Breast epithelium (tissue), 4 donors: ENCODE measurements around the gene SBNO1. TPM values are rescaled to one million over a fixed set of nuclear protein-coding genes. Genes with fewer than 3 reads are reported as not detected.
"Not testable (repeated sequence)": the region's sequence is repeated elsewhere in the genome, so short reads cannot be mapped to it uniquely, and the experiment has no call there.

Experiments used
- DNase-seq, 2 donors: peaks; one replicate each; pipeline ENCODE4 v3.0.0-alpha.2; 2019; ENCODE audit warnings: low spot score in 2 of 2
- H3K27ac ChIP-seq, 2 donors: fragments of 200-600 bp; sonication (generic) in 1 of 2; one replicate each; pipeline ENCODE4 v1.5.1; 2016 to 2019; ENCODE audit warnings: mild to moderate bottlenecking in 1 of 2
- H3K27me3 ChIP-seq, 2 donors: fragments of 200-600 bp; sonication (generic) in 1 of 2; one replicate each; pipeline versions ENCODE4 v1.5.1 to v1.6.0; 2017 to 2019; ENCODE audit warnings: control low read depth in 1 of 2, mild to moderate bottlenecking in 1 of 2
- H3K36me3 ChIP-seq: fragments of 200-600 bp; one replicate; pipeline ENCODE4 v1.5.1; 2019
- H3K4me1 ChIP-seq, 2 donors: fragments of 200-600 bp; sonication (generic); one replicate each; pipeline ENCODE4 v1.5.1; 2016 to 2019; ENCODE audit warnings: control low read depth in 1 of 2
- H3K4me3 ChIP-seq, 3 donors: fragments of 200-600 bp; sonication (generic); 1 replicate in 2 of 3; 2 replicates in 1 of 3; pipeline ENCODE4 v1.5.1; 2016 to 2019; ENCODE audit warnings: mild to moderate bottlenecking in 3 of 3, moderate library complexity in 2 of 3
- H3K9me3 ChIP-seq, 2 donors: fragments of 200-600 bp; sonication (generic) in 1 of 2; one replicate each; pipeline ENCODE4 v1.5.1; 2016 to 2019; ENCODE audit warnings: control low read depth in 1 of 2
- CTCF ChIP-seq, 3 donors: fragments of 450-650 bp; IDR thresholded peaks; one replicate each; pipeline ENCODE4 v1.5.1; 2016 to 2017; ENCODE audit warnings: antibody characterized with exemption in 3 of 3, mild to moderate bottlenecking in 3 of 3, moderate library complexity in 3 of 3
- POLR2A ChIP-seq: fragments of 450-650 bp; IDR thresholded peaks from one replicate; pipeline ENCODE4 v1.6.1; 2016; ENCODE audit warnings: antibody characterized with exemption, mild to moderate bottlenecking, moderate library complexity
- POLR2AphosphoS5 ChIP-seq, 3 donors: sonication (generic); formaldehyde crosslinking; IDR thresholded peaks; one replicate each; pipeline ENCODE4 v1.6.1; 2017; ENCODE audit warnings: antibody characterized with exemption in 3 of 3
- intact Hi-C: fragments of 100-400 bp; cut with DNase I; formaldehyde crosslinking; loops from one replicate; pipeline ENCODE4 v1.15.1; 2023; ENCODE audit warnings: low total_unique reads
- total RNA-seq, 3 donors: library from RNA; depleted of rRNA; stranded (reverse); fragments of >200 nt; gene quantifications; one replicate each; pipeline ENCODE4 v1.1.0, GENCODE V29; 2016

Gene SBNO1
- total RNA-seq, 3 donors from 2014 or later, result 20.3 to 31.0 (median 22.9) TPM

- Histone ChIP-seq H3K27ac (no peak overlapping the region), H3K36me3 (no peaks in the 10 kb centered on the region), H3K9me3 (no peaks in the 10 kb centered on the region), H3K4me3 (no peak overlapping the region), H3K4me1 (no peaks in the 10 kb centered on the region), H3K27me3 (no peaks in the 10 kb centered on the region)
- intact Hi-C loops, result no loop called here
- TF ChIP-seq CTCF (IDR thresholded peaks at IDR 0.05) (no peak), POLR2A (no peak), POLR2AphosphoS5 (IDR thresholded peaks at IDR 0.05) (no peak)
- no peak for DNase-seq
These were observed 104.6 kb downstream of the SBNO1 start for GRCh38 chr12:123260081-123260480.

DNA sequence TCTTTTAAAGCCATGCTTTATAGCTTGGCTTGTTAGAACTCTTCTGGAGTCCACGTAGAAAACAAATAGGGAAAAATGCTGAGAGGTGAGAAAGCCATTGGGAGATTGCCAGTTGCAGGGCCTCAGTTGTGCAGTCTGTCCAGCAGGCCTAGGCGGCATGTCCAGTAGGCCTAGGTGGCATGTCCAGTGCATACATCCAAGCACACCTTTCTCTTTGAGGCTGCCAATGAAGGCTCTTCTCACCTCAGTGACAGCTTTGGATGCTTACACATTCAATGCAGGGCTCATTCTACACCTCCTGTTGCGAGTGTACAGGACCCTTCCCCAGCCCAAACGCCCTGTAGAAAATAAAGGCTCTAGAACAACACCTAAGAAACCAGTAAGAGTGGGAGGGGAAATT lies 106.1 kb downstream of the SBNO1 start:
- TF ChIP-seq POLR2A, result no peak
- TF ChIP-seq CTCF (IDR thresholded peaks at IDR 0.05), result no peak
- no peak for TF ChIP-seq POLR2AphosphoS5 (IDR thresholded peaks at IDR 0.05)
- H3K27me3 ChIP-seq, result no peaks in the 10 kb centered on the region
- no peak for DNase-seq
- no peaks in the 10 kb centered on the region for H3K4me1 ChIP-seq
- intact Hi-C loops, result no loop called here
- no peaks in the 10 kb centered on the region for H3K36me3 ChIP-seq
- no peaks in the 10 kb centered on the region for H3K9me3 ChIP-seq
- H3K27ac ChIP-seq, result no peak overlapping the region
- H3K4me3 ChIP-seq, result no peak overlapping the region

- H3K36me3 ChIP-seq, result no peaks in the 10 kb centered on the region
- no peak for DNase-seq
- H3K4me1 ChIP-seq, result peaks cover 2 to 7% of the 10 kb centered on the region in 2 donors
- intact Hi-C loops, result no loop called here
- H3K27ac ChIP-seq, result no peak overlapping the region
- H3K27me3 ChIP-seq, result no peaks in the 10 kb centered on the region
- no peak overlapping the region for H3K4me3 ChIP-seq
- TF ChIP-seq POLR2A, result no peak
- no peak for TF ChIP-seq CTCF (IDR thresholded peaks at IDR 0.05)
- no peak for TF ChIP-seq POLR2AphosphoS5 (IDR thresholded peaks at IDR 0.05)
- H3K9me3 ChIP-seq, result no peaks in the 10 kb centered on the region
These were observed 109.7 kb downstream of the SBNO1 start for GRCh38 chr12:123254853-123255446.

DNA sequence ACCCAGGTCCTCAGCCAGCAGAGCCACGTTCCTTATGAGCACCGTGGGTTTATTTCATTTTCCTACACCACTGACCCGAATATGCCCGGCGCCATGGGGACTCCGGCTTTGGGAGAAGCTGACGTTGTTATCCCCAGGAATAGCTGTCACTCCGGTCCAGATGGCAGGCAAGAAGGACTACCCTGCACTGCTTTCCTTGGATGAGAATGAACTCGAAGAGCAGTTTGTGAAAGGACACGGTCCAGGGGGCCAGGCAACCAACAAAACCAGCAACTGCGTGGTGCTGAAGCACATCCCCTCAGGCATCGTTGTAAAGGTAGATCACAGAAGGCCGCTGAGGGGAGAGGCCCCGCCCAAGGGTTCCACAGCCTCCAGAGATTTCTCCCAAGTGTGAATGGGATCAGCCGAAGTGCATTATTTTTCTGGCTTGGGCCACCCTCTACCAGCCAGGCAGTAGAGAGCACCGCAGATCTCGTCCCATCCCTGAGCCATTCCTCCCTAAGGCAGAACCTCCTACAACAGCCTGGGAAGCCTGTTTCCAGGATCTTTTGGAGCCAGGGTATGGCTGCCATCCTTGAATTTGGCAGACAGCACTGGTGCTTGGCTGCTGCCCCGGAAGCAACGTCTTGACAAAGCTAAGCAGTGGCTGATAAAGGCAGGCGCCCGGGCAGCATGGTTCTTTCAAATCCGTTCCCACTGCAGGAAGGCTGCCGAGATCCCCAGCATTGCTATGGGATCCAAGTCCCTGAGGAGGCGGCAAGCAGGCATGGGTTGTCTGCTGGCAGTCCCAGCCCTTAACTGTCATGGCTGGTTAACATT lies 110.8 kb downstream of the SBNO1 start:
- no peaks in the 10 kb centered on the region for H3K9me3 ChIP-seq
- peaks cover 2 to 7% of the 10 kb centered on the region in 2 donors for H3K4me1 ChIP-seq
- no peaks in the 10 kb centered on the region for H3K27me3 ChIP-seq
- no peak for DNase-seq
- peak overlapping the region; percentile 10 to 52 for H3K27ac ChIP-seq
- H3K4me3 ChIP-seq, result no peak overlapping the region
- TF ChIP-seq CTCF (IDR thresholded peaks at IDR 0.05), result no peak
- TF ChIP-seq POLR2AphosphoS5 (IDR thresholded peaks at IDR 0.05), result no peak
- no peak for TF ChIP-seq POLR2A
- no peaks in the 10 kb centered on the region for H3K36me3 ChIP-seq
- intact Hi-C loops, result no loop called here

DNA sequence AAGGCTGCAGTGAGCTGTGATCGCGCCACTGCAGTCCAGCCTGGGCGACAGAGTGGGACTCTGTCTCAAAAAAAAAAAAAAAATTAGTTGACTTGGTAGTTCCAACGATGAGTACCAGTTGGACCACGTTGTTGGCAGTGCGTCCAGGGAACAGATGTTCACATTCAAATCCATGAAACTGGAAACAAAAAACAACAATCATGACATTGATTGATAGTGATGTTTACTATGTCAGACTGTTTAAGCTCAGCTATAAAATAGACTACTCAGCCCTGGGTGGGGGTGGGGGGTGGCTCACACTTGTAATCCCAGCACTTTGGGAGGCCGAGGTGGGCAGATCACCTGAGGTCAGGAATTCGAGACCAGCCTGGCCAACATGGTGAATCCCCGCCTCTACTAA lies 112.3 kb downstream of the SBNO1 start:
- H3K27ac ChIP-seq, H3K9me3 ChIP-seq, H3K36me3 ChIP-seq, H3K4me1 ChIP-seq, DNase-seq, intact Hi-C loops, H3K27me3 ChIP-seq, H3K4me3 ChIP-seq: not testable (repeated sequence)
